Measurements from ENCODE around the gene RETN.

DNA sequence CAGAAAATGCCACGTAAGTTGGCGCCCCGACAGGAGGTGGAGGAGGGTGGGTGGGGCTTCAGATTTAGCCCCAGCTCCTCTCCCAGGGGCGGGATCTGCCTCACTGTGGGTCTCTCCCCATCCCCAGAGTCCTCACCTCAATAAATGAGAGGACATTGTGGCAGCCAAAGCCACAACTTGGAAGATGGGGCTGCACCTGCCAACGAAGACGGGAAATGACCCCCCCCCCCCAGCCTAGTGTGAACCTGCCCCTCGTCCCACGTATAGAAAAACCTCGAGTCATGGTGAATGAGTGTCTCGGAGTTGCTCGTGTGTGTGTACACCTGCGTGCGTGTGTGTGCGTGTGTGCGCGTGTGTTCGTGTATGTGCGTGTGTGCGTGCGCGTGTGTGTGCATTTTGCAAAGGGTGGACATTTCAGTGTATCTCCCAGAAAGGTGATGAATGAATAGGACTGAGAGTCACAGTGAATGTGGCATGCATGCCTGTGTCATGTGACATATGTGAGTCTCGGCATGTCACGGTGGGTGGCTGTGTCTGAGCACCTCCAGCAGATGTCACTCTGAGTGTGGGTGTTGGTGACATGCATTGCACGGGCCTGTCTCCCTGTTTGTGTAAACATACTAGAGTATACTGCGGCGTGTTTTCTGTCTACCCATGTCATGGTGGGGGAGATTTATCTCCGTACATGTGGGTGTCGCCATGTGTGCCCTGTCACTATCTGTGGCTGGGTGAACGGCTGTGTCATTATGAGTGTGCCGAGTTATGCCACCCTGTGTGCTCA is 10.3 kb downstream of the RETN start:
- TF ChIP-seq POLR2A (IDR thresholded peaks at IDR 0.05) = no peak
- TF ChIP-seq, protein P1, sequence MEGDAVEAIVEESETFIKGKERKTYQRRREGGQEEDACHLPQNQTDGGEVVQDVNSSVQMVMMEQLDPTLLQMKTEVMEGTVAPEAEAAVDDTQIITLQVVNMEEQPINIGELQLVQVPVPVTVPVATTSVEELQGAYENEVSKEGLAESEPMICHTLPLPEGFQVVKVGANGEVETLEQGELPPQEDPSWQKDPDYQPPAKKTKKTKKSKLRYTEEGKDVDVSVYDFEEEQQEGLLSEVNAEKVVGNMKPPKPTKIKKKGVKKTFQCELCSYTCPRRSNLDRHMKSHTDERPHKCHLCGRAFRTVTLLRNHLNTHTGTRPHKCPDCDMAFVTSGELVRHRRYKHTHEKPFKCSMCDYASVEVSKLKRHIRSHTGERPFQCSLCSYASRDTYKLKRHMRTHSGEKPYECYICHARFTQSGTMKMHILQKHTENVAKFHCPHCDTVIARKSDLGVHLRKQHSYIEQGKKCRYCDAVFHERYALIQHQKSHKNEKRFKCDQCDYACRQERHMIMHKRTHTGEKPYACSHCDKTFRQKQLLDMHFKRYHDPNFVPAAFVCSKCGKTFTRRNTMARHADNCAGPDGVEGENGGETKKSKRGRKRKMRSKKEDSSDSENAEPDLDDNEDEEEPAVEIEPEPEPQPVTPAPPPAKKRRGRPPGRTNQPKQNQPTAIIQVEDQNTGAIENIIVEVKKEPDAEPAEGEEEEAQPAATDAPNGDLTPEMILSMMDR (IDR thresholded peaks at IDR 0.05) = peak in 5 of 6 experiments; percentile 10 to 55 (median 40)

Data from Peyer's patch (tissue), 4 donors.